Endodermal cell (in vitro differentiated cells): ENCODE measurements around the gene ADCY10. TPM values are rescaled to one million over a fixed set of nuclear protein-coding genes. Genes with fewer than 3 reads are reported as not detected.

Source experiments
- DNase-seq: peaks from one replicate; pipeline ENCODE4 v3.0.0-alpha.2; 2017
- H3K27ac ChIP-seq: 2 replicates; pipeline ENCODE4 v1.5.1; 2013; ENCODE audit warnings: mild to moderate bottlenecking, low read depth, low read length, moderate library complexity
- H3K27me3 ChIP-seq: 2 replicates; pipeline ENCODE4 v1.6.1; 2013; ENCODE audit warnings: mild to moderate bottlenecking, low read length, moderate library complexity; ENCODE audit not compliant: insufficient read depth, control insufficient read depth, poor library complexity, severe bottlenecking
- H3K36me3 ChIP-seq: 2 replicates; pipeline ENCODE4 v1.7.0; 2013; ENCODE audit warnings: mild to moderate bottlenecking, low read length, moderate library complexity; ENCODE audit not compliant: control insufficient read depth, insufficient read depth
- H3K4me1 ChIP-seq: one replicate; pipeline ENCODE4 v1.7.0; 2013; ENCODE audit warnings: low read length; ENCODE audit not compliant: control insufficient read depth, insufficient read depth
- H3K4me3 ChIP-seq: 2 replicates; pipeline ENCODE4 v1.5.1; 2013; ENCODE audit warnings: mild to moderate bottlenecking, low read length, moderate library complexity
- H3K9ac ChIP-seq: 2 replicates; pipeline ENCODE4 v1.6.1; 2013; ENCODE audit warnings: mild to moderate bottlenecking, low read length, moderate library complexity; ENCODE audit not compliant: poor library complexity, severe bottlenecking; ENCODE audit errors: extremely low read depth
- H3K9me3 ChIP-seq: 2 replicates; pipeline ENCODE4 v1.6.1; 2013; ENCODE audit warnings: mild to moderate bottlenecking, low read length, moderate library complexity; ENCODE audit not compliant: control insufficient read depth
- H3K27ac Mint-ChIP-seq: 2 replicates; pipeline ENCODE4 v1.8.0; 2020; ENCODE audit warnings: mixed read lengths
- H3K27me3 Mint-ChIP-seq: 2 replicates; pipeline ENCODE4 v1.8.0; 2021; ENCODE audit warnings: mild to moderate bottlenecking, mixed read lengths; ENCODE audit not compliant: insufficient read depth
- H3K36me3 Mint-ChIP-seq: 2 replicates; pipeline ENCODE4 v1.8.0; 2020; ENCODE audit warnings: low read depth, mixed read lengths
- H3K4me1 Mint-ChIP-seq: 2 replicates; pipeline ENCODE4 v1.8.0; 2020; ENCODE audit warnings: mixed read lengths
- H3K4me3 Mint-ChIP-seq: 2 replicates; pipeline ENCODE4 v1.8.0; 2020; ENCODE audit warnings: mild to moderate bottlenecking, moderate library complexity, mixed read lengths
- H3K9me3 Mint-ChIP-seq: 2 replicates; pipeline ENCODE4 v1.8.0; 2020; ENCODE audit warnings: mild to moderate bottlenecking, mixed read lengths
- CTCF ChIP-seq: fragments of 200-600 bp; sonication (generic); conservative IDR thresholded peaks from 2 replicates; pipeline ENCODE4 v1.5.0; 2021; ENCODE audit warnings: antibody characterized with exemption, mild to moderate bottlenecking
- WGBS, 2 experiments: methylation state at CpG; one replicate each; pipeline versions ENCODE4 v1.1.5 to v1.1.7; 2013; ENCODE audit warnings: missing lambda C conversion rate in 2 of 2, mixed read lengths in 1 of 2; ENCODE audit not compliant: insufficient coverage in 1 of 2, insufficient read length in 1 of 2; 5-methylcytosine and 5-hydroxymethylcytosine counted together
- total RNA-seq, 2 donors: library from RNA; stranded (reverse); fragmentation: NEBNext Ultra II Directional in 1 of 2; extraction: Animal tissue kit (Norgen Biotek cat#: 25700) in 1 of 2; gene quantifications; 2 replicates in 1 of 2; 3 replicates in 1 of 2; pipeline ENCODE4 v1.2.1, GENCODE V29; 2021

The ADCY10 gene
- total RNA-seq, 2 donors from 2014 or later = 0.13 TPM; not detected in 1

- Histone ChIP-seq H3K4me3 (no peak overlapping the region), H3K9ac (no peak overlapping the region), H3K27ac (no peak overlapping the region), H3K27me3 (no peaks in the 10 kb centered on the region), H3K4me1 (peaks cover 3% of the 10 kb centered on the region), H3K36me3 (peaks cover 36% of the 10 kb centered on the region), H3K9me3 (no peaks in the 10 kb centered on the region)
- DNase-seq = peak; percentile 63
- Mint-ChIP-seq H3K4me1 (peaks cover 28% of the 10 kb centered on the region), H3K27me3 (no peaks in the 10 kb centered on the region), H3K4me3 (no peak overlapping the region), H3K36me3 (peaks cover 51% of the 10 kb centered on the region), H3K27ac (peak overlapping the region; percentile 20), H3K9me3 (no peaks in the 10 kb centered on the region)
- 83 to 95% methylated on average over 2 to 5 of the region's 5 CpGs for WGBS, 2 experiments
- TF ChIP-seq CTCF = no peak
Measured at GRCh38 chr1:167791281-167792187, 122.4 kb downstream of the ADCY10 start.

GRCh38 chr1:167790117-167790516 is 123.8 kb downstream of the ADCY10 start:
- Mint-ChIP-seq H3K27me3 (no peaks in the 10 kb centered on the region), H3K36me3 (peaks cover 59% of the 10 kb centered on the region), H3K4me3 (no peak overlapping the region), H3K27ac (no peak overlapping the region), H3K9me3 (no peaks in the 10 kb centered on the region), H3K4me1 (peaks cover 20% of the 10 kb centered on the region)
- Histone ChIP-seq H3K27me3 (no peaks in the 10 kb centered on the region), H3K4me3 (no peak overlapping the region), H3K27ac (no peak overlapping the region), H3K4me1 (no peaks in the 10 kb centered on the region), H3K9me3 (no peaks in the 10 kb centered on the region), H3K9ac (no peak overlapping the region), H3K36me3 (peaks cover 41% of the 10 kb centered on the region)
- WGBS, 2 experiments = 92 to 97% methylated on average over 4 to 5 of the region's 5 CpGs
- DNase-seq = no peak
- TF ChIP-seq CTCF = no peak

- no peaks in the 10 kb centered on the region for H3K4me1 ChIP-seq
- TF ChIP-seq CTCF = no peak
Measured at GRCh38 chr1:167789501-167789900, 124.4 kb downstream of the ADCY10 start.

More at GRCh38 chr1:167789501-167789900, 124.4 kb downstream of the ADCY10 start:
- Mint-ChIP-seq H3K27me3 (no peaks in the 10 kb centered on the region), H3K4me3 (no peak overlapping the region), H3K4me1 (peaks cover 20% of the 10 kb centered on the region), H3K9me3 (no peaks in the 10 kb centered on the region), H3K36me3 (peaks cover 60% of the 10 kb centered on the region), H3K27ac (no peak overlapping the region)
- Histone ChIP-seq H3K9me3 (no peaks in the 10 kb centered on the region), H3K36me3 (peaks cover 47% of the 10 kb centered on the region), H3K9ac (no peak overlapping the region), H3K27me3 (no peaks in the 10 kb centered on the region), H3K4me3 (no peak overlapping the region), H3K27ac (no peak overlapping the region)
- DNase-seq = no peak
- WGBS, 2 experiments = 93 to 100% methylated on average over 2 to 3 of the region's 3 CpGs
